ENCODE measurements around the gene CAPNS1. TPM values are rescaled to one million over a fixed set of nuclear protein-coding genes. Genes with fewer than 3 reads are reported as not detected.
"Not testable (repeated sequence)": the region's sequence is repeated elsewhere in the genome, so short reads cannot be mapped to it uniquely, and the experiment has no call there.

Gene CAPNS1
- total RNA-seq, 1 experiment from 2014 or later: 489 TPM

- peaks cover 19% of the 10 kb centered on the region for H3K36me3 Mint-ChIP-seq (ENCODE audit: insufficient read depth, unreplicated experiment)
- Histone ChIP-seq H3K36me3 (ENCODE audit: control insufficient read depth, insufficient read depth, low read length) (no peaks in the 10 kb centered on the region; the same call in 1 of the 2 replicates), H3K9me3 (no peaks in the 10 kb centered on the region), H3K4me3 (ENCODE audit: low read depth, low read length) (no peak overlapping the region), H3K27me3 (replicated peaks; ENCODE audit: control insufficient read depth, insufficient read depth, low read length) (no peaks in the 10 kb centered on the region), H3K4me1 (peaks cover under 1% of the 10 kb centered on the region; the same call in 1 of the 2 replicates)
- TF ChIP-seq CTCF (IDR thresholded peaks at IDR 0.05; ENCODE audit: insufficient read depth in 1 of 2, low read depth in 1 of 2, low read length in 1 of 2, severe bottlenecking in 1 of 2, unreplicated experiment in 1 of 2): no peak
- intact Hi-C loops (cut with micrococcal nuclease; ENCODE audit: unreplicated experiment): no loop called here
- H3K4me1 Mint-ChIP-seq (ENCODE audit: low read depth, unreplicated experiment): no peaks in the 10 kb centered on the region
- CTCF ChIA-PET: no interaction called here
- BruUV-seq (replicated peaks): no TSS peak
- POLR2A ChIA-PET: no interaction called here
- no peaks in the 10 kb centered on the region for H3K9me3 Mint-ChIP-seq (ENCODE audit: unreplicated experiment)
- no peaks in the 10 kb centered on the region for H3K27me3 Mint-ChIP-seq (ENCODE audit: insufficient read depth, unreplicated experiment)
- DNase-seq: no peak
- no peak overlapping the region for H3K4me3 Mint-ChIP-seq (ENCODE audit: unreplicated experiment)
- no peak overlapping the region for H3K27ac Mint-ChIP-seq (ENCODE audit: unreplicated experiment)
These were observed 14.3 kb upstream of the CAPNS1 start for GRCh38 chr19:36125557-36125956.

- ChIA-PET CTCF (interaction anchor here (0.6 to 2.5 kb wide), 16 partner anchors 10 to 445 kb away, joined by 3 to 27 read pairs (median 4); partner anchors contain the start of genes ALKBH6, CAPNS1, POLR2I and TBCB), POLR2A (interaction anchor here (0.5 to 1.6 kb wide), 6 partner anchors 12 to 1779 kb away, joined by 4 to 10 read pairs (median 6); partner anchors contain the start of genes CAPNS1, POLR2I, SIPA1L3 and TBCB)
- peak overlapping the region; percentile 81 for H3K4me3 Mint-ChIP-seq (ENCODE audit: unreplicated experiment)
- intact Hi-C loops (cut with micrococcal nuclease; ENCODE audit: unreplicated experiment): loop anchor here (1.0 kb wide), 1 partner anchor 11 kb away; no protein-coding TSS in a partner anchor
- BruUV-seq (replicated peaks): TSS peak; percentile 79
- Histone ChIP-seq H3K9me3 (no peaks in the 10 kb centered on the region), H3K4me3 (ENCODE audit: low read depth, low read length) (peak overlapping the region; percentile 40), H3K36me3 (ENCODE audit: control insufficient read depth, insufficient read depth, low read length) (no peaks in the 10 kb centered on the region), H3K27me3 (replicated peaks; ENCODE audit: control insufficient read depth, insufficient read depth, low read length) (no peaks in the 10 kb centered on the region), H3K4me1 (peaks cover 9% of the 10 kb centered on the region)
- H3K4me1 Mint-ChIP-seq (ENCODE audit: low read depth, unreplicated experiment): peaks cover 13% of the 10 kb centered on the region
- peaks cover 7% of the 10 kb centered on the region for H3K36me3 Mint-ChIP-seq (ENCODE audit: insufficient read depth, unreplicated experiment)
- no peak for TF ChIP-seq CTCF (IDR thresholded peaks at IDR 0.05; ENCODE audit: insufficient read depth in 1 of 2, low read depth in 1 of 2, low read length in 1 of 2, severe bottlenecking in 1 of 2, unreplicated experiment in 1 of 2)
- DNase-seq: peak; percentile 59 to 62
- no peaks in the 10 kb centered on the region for H3K27me3 Mint-ChIP-seq (ENCODE audit: insufficient read depth, unreplicated experiment)
- peak overlapping the region; percentile 80 for H3K27ac Mint-ChIP-seq (ENCODE audit: unreplicated experiment)
- H3K9me3 Mint-ChIP-seq (ENCODE audit: unreplicated experiment): no peaks in the 10 kb centered on the region
These were observed 11.5 kb upstream of the CAPNS1 start for GRCh38 chr19:36128392-36128736.

GRCh38 chr19:36131221-36131620 is 8.6 kb upstream of the CAPNS1 start:
- H3K27ac Mint-ChIP-seq (ENCODE audit: unreplicated experiment); H3K4me3 Mint-ChIP-seq (ENCODE audit: unreplicated experiment); DNase-seq; H3K36me3 Mint-ChIP-seq (ENCODE audit: insufficient read depth, unreplicated experiment); POLR2A ChIA-PET; CTCF ChIA-PET; H3K4me3 ChIP-seq (ENCODE audit: low read depth, low read length); H3K36me3 ChIP-seq (ENCODE audit: control insufficient read depth, insufficient read depth, low read length); BruUV-seq (replicated peaks); H3K27me3 ChIP-seq (replicated peaks; ENCODE audit: control insufficient read depth, insufficient read depth, low read length); intact Hi-C loops (cut with micrococcal nuclease; ENCODE audit: unreplicated experiment); H3K4me1 ChIP-seq; H3K27me3 Mint-ChIP-seq (ENCODE audit: insufficient read depth, unreplicated experiment); H3K9me3 Mint-ChIP-seq (ENCODE audit: unreplicated experiment); H3K9me3 ChIP-seq: not testable (repeated sequence)
- peaks cover 13% of the 10 kb centered on the region for H3K4me1 Mint-ChIP-seq (ENCODE audit: low read depth, unreplicated experiment)

- intact Hi-C loops (cut with micrococcal nuclease; ENCODE audit: unreplicated experiment); H3K4me3 ChIP-seq (ENCODE audit: low read depth, low read length); H3K4me1 ChIP-seq; H3K27ac Mint-ChIP-seq (ENCODE audit: unreplicated experiment); H3K27me3 Mint-ChIP-seq (ENCODE audit: insufficient read depth, unreplicated experiment); H3K9me3 ChIP-seq; H3K36me3 ChIP-seq (ENCODE audit: control insufficient read depth, insufficient read depth, low read length); POLR2A ChIA-PET; H3K9me3 Mint-ChIP-seq (ENCODE audit: unreplicated experiment); CTCF ChIA-PET; BruUV-seq (replicated peaks); DNase-seq; H3K27me3 ChIP-seq (replicated peaks; ENCODE audit: control insufficient read depth, insufficient read depth, low read length); H3K36me3 Mint-ChIP-seq (ENCODE audit: insufficient read depth, unreplicated experiment); H3K4me3 Mint-ChIP-seq (ENCODE audit: unreplicated experiment): not testable (repeated sequence)
- peaks cover 22% of the 10 kb centered on the region for H3K4me1 Mint-ChIP-seq (ENCODE audit: low read depth, unreplicated experiment)
These were observed 5.0 kb upstream of the CAPNS1 start for GRCh38 chr19:36134867-36135266.
